ENCODE results near the gene OR2A25.
"Not testable (repeated sequence)": the region's sequence is repeated elsewhere in the genome, so short reads cannot be mapped to it uniquely, and the experiment has no call there.

Gene OR2A25, protein sequence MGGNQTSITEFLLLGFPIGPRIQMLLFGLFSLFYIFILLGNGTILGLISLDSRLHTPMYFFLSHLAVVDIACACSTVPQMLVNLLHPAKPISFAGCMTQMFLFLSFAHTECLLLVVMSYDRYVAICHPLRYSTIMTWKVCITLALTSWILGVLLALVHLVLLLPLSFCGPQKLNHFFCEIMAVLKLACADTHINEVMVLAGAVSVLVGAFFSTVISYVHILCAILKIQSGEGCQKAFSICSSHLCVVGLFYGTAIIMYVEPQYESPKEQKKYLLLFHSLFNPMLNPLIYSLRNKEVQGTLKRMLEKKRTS

DNA sequence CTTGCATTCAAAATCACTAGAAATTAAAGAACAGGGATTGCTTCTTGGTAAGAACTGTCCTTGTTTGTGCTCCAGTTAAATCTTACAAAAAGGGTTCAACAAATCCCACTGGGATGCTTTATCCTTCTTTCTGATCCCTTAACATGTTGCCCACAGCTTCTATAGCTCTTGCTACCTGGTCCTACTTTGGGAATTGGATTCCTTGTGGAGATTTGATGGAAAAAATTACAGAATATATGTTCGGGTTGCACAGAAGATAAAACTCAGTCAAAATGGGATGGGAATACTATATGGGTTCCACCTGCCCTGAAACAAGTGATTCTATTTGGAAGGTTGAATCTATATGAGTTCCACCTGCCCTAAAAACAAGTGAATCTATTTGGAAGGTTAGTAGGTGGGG is at the start of gene OR2A25:
OR2A25 (plus strand) TSS at position 301 of the 400 bp plus-strand sequence. CDS start 4,409 bp downstream, outside the sequence.
- DNase-seq (ENCODE audit: low read depth) = no peak

DNA sequence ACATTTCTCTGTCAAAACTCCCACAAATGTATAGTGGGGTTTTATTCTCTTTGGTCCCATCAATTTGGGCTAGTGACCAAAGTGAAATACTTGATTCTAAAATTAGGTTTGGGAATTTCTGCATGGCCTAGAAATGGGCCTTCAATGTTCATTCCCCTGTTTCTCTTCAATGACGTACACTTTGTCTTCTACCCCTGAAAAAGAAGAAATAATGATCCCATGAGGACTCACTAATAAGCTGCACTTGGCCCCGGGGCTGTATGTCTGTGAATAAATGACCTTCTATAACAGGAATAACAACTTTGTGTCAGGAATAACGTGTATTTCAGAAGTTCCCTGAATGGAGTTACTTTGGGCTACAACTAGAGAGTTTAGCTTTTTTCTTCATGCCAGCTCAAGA is 49.3 kb upstream of the OR2A25 start:
- no peak for DNase-seq (ENCODE audit: low read depth)

DNA sequence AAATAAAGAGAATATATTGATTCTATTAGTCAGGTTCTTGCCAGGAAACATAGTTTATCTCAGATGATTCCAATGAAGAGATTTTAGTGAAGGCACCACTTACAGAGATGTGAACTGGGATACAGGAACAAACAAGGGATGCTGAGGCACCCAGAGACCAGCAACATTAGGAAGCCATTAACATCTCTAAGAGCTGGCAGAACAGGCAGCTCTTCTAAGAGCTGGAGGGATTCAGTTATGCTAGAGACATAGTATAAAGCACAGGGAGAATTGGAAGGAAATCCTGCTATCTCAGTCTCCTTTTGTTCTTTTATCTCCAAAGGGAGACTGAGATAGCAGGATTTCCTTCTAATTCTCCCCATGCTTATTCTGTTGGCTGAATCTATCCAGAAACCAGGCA is 47.4 kb upstream of the OR2A25 start:
- DNase-seq (ENCODE audit: low read depth) = no peak

DNA sequence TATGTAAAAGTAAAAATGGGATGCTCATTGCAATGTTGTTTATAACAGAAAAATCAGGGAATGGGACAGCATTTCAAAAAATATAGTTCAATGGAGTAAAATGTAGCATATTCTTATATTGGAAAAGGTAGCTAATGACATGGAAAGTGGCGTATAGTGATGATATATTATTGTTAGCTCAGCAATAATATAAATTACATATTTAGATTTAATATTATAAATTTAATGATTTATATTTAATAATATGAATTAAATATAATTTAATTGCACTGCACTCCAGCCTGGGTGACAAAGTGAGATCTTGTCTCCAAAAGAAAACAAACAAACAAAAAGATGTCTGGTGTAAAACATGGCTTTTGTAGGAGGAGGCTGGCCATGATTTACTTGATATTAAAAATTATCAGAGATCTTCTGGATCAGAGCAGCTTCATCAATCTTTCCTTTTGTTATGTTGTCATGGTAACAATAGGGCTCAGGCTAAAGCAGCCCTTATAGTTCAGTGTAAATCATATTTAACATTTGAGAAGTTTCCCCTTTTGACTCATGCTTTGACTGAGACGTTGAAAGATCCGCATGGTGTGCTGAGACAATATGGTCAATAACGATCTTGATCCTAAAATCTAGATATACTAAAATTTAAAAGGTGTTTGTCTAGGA is 46.3 kb upstream of the OR2A25 start:
- no peak for DNase-seq (ENCODE audit: low read depth)

DNA sequence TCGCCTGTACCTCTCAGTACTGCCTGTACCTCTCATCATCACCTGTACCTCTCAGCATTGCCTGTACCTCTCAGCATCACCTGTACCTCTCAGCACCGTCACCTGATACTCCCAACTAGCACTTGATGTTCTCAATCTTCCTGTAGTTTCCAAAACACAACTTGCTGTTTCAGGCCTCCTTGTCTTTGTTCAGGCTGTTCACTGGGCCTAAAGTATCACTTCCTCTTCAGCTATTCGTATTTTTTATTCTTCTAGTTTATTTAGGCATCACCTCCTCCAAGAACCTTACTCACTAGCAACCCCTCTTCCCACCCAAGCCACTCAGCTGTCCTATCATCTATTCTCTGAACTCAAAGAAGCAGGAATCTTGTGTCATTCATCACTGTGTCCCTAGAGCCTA is 45.4 kb upstream of the OR2A25 start:
- DNase-seq (ENCODE audit: low read depth) = no peak

DNA sequence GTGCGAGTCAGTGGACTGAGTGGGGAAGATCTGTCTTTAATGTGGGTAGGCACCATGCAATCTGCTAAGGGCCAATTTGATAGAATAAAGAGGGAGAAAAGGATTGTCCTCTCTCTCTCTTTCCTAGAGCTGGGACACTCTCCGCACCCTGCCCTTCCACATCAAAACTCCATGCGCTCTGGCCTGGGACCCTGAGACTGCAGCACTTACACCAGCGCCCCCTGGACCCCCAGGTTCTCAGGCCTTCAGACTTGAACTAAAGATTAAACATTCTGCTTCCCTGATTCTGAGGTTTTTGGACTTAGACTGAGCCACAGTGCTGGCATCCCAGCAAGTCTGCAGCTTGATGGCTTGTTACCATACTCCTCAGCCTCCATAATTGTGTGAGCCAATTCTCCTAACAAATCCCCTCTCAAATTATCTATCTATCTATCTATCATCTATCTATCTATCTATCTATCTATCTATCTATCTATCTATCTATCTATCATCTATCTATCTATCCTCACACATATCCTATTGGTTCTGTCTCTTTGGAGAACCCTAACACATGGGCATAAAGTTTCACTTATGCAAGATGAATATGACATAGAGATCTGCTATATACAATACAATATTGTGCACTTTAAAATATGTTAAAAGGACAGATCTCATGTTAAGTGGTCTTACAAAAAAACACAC is 43.3 kb upstream of the OR2A25 start:
- no peak for DNase-seq (ENCODE audit: low read depth)

DNA sequence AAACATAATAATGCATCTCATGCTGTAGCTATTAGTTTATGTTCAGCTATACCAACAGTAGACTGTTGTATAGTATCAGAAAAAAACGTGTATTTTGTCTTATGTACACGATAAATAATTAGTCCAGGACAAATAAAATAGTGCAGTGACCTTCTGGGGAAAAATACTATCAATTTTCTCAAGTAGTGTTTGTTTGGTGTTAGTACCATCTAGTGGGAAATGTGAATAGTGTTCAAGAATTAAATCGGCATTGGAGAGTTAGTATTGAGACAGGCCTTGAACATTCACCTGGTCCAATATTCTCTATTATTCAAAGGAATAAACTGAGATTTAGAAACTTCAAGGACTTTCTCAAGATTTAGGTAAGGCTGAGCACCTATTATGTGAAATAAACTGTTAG is 42.5 kb upstream of the OR2A25 start:
- DNase-seq (ENCODE audit: low read depth) = no peak

DNA sequence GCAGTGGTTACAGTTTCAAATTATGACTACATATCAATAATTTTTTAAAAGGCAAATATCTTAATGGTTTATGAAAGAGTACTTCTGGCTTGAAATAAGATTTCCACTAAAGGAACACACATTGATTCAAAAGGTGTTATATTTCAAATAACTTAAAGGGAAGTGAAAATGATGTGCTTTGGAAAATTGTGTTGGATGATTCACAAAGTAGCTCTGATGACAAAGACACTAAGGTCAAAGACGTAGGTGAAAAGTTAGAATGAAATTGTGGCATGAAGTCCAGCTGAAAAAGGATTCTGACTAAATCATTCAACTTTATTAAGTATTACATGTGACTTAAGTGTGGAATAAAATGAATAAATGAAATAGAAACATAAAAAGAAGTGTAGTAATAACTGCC is 41.6 kb upstream of the OR2A25 start:
- DNase-seq (ENCODE audit: low read depth) = no peak

DNA sequence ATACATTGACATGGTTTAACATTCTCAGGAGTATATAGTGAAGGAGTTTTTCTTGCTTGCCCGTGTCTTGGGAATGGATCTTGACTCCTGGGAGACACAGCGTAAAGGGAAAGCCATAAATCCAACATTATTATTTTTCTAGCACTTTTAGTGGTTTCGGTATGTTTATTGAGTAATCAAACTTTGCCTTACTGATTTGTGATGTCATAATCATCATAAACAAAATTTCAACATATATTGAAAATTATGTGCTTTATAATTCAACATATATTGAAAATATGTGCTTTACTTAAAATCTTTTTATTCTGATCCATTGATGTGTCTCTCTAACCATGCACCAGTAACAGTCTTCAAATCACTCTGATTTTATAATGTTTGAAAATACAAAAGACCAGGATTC is 41.1 kb upstream of the OR2A25 start:
- DNase-seq (ENCODE audit: low read depth) = no peak

DNA sequence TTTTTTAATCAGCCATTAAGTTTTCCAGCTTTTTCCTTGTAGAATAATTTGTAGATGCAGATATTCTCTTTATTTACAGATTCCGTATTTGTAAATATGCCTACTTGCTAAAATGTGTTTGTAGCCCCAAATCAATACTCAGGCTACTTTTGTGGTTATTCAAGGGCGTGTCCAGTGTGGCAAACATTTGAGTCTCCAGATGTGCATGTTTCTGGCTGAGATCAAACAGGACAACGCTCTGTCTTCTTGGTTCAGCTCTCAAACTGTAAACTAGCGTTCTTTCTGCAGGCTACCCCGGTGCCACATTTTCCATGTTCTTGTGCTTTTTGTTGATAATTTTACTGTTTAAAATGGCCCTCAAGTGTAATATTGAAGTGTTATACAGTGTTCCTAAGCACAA is 37.1 kb upstream of the OR2A25 start:
- no peak for DNase-seq (ENCODE audit: low read depth)

DNA sequence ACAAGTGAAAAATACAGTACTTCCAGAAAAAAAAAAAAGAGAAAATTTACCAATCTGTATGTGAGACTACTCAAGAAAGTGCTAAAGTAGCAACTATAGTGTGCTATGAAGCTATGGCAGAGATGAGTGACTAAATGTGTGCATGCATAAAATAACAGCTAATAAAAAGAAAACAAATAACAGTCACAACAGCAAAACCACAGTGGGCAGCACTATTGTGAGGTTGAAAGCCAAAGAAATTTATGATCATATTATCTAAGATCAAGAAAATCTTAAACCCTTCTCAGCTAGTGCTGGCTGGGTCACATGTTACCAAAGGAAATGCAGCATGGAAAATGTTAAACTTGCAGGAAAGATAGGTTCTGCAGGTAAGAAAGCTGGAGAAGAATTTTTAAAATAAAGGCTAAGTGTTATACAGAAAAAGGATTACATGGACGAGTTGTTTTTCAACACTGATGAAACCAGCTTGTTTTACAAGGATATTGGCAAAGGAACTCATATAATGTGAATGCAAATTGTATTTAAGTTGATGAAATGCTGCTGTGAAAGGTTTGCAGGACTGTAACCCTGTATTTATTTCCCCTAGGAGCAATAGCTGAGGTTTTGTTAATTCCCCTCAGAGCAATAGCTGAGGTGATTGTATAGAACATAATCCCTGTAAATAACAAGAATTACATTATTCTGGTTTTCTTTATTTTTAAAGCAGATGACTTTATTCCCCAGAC is 36.5 kb upstream of the OR2A25 start:
- DNase-seq (ENCODE audit: low read depth) = no peak

DNA sequence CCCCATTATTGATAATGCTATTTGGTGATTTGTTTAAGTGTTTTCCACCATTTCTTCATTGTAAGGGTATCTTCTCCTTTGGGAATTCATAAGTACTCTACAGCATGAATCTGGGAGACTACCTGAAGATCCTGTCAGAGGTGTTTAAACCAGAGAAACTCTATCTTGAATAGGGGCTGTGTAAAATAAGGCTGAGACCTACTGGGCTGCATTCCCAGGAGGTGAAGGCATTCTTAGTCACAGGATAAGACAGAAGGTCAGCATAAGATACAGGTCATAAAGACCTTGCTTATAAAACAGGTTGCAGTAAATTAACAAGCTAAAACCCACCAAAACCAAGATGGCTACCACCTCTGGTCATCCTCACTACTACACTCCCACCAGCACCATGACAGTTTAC is 34.2 kb upstream of the OR2A25 start:
- no peak for DNase-seq (ENCODE audit: low read depth)

DNA sequence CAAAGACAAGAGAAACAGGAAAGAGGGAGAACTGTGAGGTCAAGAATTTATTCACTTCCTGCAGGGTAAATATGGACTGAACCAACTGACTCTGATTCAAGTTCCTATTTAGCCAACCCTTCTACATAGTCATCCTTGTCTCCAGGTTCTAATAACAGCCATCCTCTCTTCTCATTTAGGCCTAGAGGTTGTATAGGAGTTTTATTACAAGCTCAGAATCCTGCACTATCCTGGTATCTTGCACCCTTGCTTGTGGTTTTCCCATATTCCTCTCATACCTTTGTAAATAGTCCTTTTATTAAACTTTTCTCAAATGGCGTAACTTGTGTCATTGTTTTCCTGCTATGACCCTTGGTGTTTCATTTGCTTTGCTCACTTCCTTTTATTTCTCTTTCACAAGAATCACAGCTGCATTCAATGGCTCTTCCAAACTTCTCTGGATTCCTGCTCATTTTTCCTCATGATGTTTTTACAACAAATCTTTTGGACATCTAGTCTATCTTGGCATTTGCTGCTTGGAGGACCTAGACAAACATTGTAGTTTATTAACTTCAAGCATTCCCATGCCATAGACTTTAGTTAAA is 33.2 kb upstream of the OR2A25 start:
- DNase-seq (ENCODE audit: low read depth) = no peak

DNA sequence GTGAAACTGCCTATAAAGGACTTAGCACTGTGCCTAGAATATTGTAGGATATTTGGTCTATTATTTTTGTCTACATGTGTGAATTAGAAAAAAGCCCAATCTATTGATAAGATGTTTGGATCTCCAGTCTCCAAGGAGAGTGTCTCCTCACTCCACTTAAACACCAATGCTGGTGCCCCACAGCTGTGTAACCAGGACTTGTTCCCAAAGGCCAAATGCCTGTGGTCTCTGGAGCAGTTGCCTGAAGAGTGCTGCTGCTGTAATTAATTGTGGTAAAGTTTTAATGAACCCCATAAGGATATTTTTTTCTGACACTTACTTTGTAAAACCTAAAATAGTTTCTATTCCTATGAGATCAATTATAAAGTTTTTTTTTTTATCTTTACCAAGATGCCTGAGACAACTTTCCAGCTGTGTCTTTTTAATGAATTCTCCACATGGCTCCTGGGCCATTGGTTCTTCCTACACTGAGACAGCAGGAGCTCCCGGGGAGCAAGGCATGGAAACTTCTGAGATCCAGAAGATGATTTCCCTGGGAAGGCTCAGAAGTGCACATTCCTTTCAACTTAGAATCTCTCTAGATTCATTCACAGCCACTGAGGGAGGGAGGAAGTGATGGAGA is 32.1 kb upstream of the OR2A25 start:
- DNase-seq (ENCODE audit: low read depth) = no peak

DNA sequence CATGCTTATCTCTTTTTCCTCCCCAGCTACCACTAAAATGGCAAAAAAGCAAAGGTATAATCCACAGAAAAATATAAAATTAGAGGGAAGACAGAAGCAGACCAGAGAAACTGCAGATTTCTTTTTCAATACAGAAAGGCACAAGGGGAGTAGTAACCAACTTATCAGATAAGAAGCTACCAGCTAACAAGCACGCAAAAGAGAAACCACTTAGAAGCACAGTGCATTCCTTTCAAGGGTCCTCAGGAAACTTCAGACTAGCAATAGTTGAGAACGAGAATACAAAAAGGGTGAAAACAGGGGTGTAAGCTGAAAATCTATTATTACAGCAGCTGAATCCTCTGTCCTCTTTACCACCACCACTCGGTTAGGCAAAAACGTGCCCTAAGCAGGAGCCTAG is 30.7 kb upstream of the OR2A25 start:
- DNase-seq (ENCODE audit: low read depth) = no peak

DNA sequence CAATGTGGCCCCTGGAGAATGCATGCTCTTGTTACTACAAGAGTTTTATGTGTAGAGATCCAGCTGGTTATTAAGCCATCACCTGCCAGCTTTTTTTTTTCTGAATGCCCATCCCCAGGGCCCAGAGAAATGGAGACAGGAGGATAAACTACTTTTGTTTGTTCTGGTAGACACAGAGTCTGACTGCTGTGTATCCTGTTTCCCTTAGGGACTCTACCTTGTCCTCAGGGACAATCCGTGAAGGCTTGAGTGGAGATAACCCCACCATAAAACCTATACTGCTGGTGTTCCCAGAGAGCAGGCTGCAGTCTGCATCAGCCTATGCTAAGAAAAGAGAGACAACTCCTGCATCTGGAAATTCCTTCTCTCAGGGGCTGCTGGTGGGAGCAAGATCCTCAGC is 21.0 kb upstream of the OR2A25 start, which contains the start of gene OR2A5:
OR2A5 (plus strand) TSS at position 301 of the 400 bp plus-strand sequence. CDS start 1,454 bp downstream, outside the sequence.
- DNase-seq (ENCODE audit: low read depth) = no peak

DNA sequence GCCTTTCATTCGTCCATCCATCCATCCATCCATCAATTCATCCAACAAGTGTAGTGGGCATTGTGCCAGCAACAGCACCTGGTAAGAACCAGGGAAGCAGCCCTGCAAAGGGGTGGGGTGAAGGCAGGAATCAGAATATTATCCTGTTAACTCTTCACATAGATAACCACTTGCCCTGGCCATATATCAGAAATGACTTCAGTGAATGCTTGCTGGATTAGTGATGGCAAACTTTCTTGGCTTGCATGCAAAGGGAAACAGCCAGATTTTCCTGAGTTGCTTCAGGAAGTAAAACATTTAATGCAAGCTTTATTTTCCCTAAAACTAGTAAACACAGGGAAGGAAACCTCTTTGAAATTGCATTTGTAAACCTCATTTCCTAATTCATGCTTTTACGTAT is 20.1 kb upstream of the OR2A25 start:
- no peak for DNase-seq (ENCODE audit: low read depth)

DNA sequence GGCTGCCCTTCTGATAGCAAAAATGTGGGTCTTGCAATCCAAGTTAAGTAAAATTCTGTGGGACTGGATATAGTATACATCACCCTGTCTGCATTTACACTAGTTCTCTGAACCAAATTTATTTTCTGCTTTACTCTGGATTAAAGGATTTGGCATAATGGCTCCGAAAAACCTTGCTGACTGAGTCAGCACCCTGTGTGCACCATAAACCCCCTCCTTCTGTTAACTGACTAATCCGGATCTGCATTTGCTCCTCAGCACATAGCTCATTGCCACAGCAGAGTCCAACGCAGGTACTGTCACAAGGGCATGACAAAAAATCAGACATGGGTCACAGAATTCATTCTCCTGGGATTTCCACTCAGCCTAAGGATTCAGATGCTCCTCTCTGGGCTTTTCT is 19.5 kb upstream of the OR2A25 start:
- DNase-seq (ENCODE audit: low read depth) = no peak

DNA sequence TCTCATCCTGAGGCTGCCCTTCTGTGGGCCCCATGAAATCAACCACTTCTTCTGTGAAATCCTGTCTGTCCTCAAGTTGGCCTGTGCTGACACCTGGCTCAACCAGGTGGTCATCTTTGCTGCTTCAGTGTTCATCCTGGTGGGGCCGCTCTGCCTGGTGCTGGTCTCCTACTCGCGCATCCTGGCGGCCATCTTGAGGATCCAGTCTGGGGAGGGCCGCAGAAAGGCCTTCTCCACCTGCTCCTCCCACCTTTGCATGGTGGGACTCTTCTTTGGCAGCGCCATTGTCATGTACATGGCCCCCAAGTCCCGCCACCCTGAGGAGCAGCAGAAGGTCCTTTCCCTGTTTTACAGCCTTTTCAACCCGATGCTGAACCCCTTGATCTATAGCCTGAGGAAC is 18.7 kb upstream of the OR2A25 start:
- DNase-seq (ENCODE audit: low read depth) = not testable (repeated sequence)

DNA sequence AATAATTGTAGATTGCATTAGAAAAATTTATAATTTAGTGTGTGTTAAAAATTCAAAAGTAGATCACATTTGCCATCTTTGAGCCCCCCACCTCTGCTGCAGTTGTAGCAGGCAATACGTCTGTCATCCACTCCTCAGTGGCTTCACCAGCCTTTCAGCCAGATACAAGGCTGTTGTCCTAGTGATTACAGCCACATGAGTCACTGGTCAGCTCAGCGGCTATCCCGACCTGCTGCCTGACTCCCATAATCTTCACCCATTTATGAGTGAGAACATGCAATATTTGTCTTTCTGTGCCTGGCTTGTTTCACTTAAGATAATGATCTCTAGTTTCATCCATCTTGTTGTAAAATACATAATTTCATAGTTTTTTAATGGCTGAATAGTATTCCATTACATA is 11.7 kb upstream of the OR2A25 start:
- DNase-seq (ENCODE audit: low read depth) = no peak

DNA sequence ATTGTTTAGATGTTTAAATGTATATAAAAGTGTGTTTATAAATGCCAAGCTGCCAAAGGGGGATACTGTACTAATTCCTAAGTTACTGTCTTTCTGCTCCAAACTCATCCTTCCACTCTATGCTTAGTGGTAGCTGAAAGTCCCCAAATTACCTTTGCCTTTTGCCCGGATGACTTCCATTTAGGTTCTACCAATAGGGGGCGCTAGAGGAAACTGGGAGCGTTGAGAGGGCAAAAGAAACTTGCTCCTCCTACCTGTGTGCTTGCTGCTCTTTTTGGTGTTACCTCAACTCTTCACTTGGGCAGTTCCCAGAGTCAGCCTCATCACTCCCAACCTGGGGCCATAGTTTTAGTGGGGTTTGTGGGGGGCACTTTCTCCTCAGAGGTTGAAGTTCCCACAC is 5.9 kb upstream of the OR2A25 start:
- DNase-seq (ENCODE audit: low read depth) = no peak

DNA sequence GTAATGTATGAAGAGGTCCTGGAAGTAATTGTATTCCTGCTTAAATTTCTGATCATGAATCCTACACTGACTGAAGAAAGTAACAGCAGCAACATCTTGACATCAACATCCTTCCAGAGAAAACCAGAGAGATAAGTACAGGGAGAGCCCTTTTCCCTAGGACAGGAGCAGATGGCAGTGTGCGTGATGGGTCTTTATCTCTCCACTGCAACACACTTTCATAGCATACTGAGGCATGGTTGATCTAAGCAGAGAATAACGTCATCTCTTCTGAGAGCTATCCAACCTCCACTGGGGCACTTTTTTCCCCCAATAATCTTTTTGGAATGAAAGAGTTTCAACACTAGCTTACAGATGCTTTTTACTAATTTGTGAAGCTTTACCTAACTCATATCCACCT is 342 bp downstream of the OR2A25 start:
- no peak for DNase-seq (ENCODE audit: low read depth)

Measured in stimulated activated CD8-positive, alpha-beta memory T cell treated with anti-CD3 and anti-CD28 coated beads, Interleukin-15, amount 100 ng/mL, for 1 hour (primary cell).